ENCODE measurements around the gene KAT2A.

KAT2A gene

DNA sequence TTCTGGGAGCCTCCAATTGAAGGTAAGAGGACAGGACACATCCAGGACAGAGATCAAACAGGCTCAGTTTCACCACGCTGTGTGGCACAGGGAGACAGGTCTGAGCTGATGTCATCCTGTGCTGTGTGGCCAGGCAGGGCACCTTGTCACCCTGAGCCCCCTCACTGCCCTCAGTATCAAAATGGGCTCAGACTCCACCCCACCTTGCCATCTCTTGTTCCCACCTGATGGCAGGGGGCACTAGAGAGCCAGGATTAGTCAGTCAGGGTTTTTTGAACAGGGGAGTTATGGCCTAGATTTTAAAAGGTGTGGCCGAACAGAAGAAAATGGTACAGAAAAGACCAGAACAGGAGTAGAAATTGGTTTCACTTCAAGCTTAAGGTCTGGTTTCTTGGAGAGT, 2.6 kb downstream of the KAT2A start:
- TF ChIP-seq YY1 (IDR thresholded peaks at IDR 0.05; ENCODE audit: low read depth) (no peak), RAD21 (IDR thresholded peaks at IDR 0.05; ENCODE audit: low read depth) (peak; percentile 60)

DNA sequence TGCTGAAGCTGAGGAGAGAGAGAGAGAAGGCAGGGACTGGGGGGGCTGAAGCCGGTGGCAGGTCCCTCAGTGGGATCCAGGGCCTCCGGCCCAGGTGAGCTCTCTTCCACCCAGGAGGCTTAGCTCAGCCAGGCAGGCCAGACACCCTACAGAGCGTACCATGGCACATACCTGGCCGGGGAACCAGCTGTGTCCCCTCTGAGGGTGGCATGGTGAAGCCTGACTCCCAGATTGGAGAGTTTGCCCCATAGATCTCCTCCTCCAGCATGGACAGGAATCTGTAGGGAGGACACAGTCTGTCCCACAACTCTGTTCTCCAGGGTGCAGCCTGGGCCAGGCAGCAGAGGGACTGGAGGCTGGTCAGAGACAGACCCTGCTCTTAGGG, 3.0 kb downstream of the KAT2A start:
- TF ChIP-seq TAF1 (IDR thresholded peaks at IDR 0.05; ENCODE audit: low read depth), result no peak
- TF ChIP-seq CREB1 (IDR thresholded peaks at IDR 0.05; ENCODE audit: low read depth), result no peak
- no peak for TF ChIP-seq YY1 (IDR thresholded peaks at IDR 0.05; ENCODE audit: low read depth)
- no peak for TF ChIP-seq ZBTB7A (IDR thresholded peaks at IDR 0.05; ENCODE audit: low read depth)
- TF ChIP-seq RAD21 (IDR thresholded peaks at IDR 0.05; ENCODE audit: low read depth), result no peak
- TF ChIP-seq EGR1 (IDR thresholded peaks at IDR 0.05), result no peak
- no peak for TF ChIP-seq FOXM1 (IDR thresholded peaks at IDR 0.05; ENCODE audit: borderline replicate concordance, low read depth)
- TF ChIP-seq TEAD4 (IDR thresholded peaks at IDR 0.05), result no peak
- TF ChIP-seq EP300 (IDR thresholded peaks at IDR 0.05; ENCODE audit: borderline replicate concordance), result no peak
- TF ChIP-seq TCF12 (IDR thresholded peaks at IDR 0.05; ENCODE audit: low read depth), result no peak
- TF ChIP-seq CEBPB (IDR thresholded peaks at IDR 0.05), result no peak
- TF ChIP-seq, protein P1, sequence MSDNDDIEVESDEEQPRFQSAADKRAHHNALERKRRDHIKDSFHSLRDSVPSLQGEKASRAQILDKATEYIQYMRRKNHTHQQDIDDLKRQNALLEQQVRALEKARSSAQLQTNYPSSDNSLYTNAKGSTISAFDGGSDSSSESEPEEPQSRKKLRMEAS (IDR thresholded peaks at IDR 0.05), result no peak
- TF ChIP-seq, protein P2, sequence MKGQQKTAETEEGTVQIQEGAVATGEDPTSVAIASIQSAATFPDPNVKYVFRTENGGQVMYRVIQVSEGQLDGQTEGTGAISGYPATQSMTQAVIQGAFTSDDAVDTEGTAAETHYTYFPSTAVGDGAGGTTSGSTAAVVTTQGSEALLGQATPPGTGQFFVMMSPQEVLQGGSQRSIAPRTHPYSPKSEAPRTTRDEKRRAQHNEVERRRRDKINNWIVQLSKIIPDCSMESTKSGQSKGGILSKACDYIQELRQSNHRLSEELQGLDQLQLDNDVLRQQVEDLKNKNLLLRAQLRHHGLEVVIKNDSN (IDR thresholded peaks at IDR 0.05), result no peak
- no peak for TF ChIP-seq NFIC (IDR thresholded peaks at IDR 0.05)
- TF ChIP-seq, protein P3, sequence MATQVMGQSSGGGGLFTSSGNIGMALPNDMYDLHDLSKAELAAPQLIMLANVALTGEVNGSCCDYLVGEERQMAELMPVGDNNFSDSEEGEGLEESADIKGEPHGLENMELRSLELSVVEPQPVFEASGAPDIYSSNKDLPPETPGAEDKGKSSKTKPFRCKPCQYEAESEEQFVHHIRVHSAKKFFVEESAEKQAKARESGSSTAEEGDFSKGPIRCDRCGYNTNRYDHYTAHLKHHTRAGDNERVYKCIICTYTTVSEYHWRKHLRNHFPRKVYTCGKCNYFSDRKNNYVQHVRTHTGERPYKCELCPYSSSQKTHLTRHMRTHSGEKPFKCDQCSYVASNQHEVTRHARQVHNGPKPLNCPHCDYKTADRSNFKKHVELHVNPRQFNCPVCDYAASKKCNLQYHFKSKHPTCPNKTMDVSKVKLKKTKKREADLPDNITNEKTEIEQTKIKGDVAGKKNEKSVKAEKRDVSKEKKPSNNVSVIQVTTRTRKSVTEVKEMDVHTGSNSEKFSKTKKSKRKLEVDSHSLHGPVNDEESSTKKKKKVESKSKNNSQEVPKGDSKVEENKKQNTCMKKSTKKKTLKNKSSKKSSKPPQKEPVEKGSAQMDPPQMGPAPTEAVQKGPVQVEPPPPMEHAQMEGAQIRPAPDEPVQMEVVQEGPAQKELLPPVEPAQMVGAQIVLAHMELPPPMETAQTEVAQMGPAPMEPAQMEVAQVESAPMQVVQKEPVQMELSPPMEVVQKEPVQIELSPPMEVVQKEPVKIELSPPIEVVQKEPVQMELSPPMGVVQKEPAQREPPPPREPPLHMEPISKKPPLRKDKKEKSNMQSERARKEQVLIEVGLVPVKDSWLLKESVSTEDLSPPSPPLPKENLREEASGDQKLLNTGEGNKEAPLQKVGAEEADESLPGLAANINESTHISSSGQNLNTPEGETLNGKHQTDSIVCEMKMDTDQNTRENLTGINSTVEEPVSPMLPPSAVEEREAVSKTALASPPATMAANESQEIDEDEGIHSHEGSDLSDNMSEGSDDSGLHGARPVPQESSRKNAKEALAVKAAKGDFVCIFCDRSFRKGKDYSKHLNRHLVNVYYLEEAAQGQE (IDR thresholded peaks at IDR 0.05; ENCODE audit: low read depth), result no peak

- TF ChIP-seq NFIC (IDR thresholded peaks at IDR 0.05), result no peak
- TF ChIP-seq, protein P1 (IDR thresholded peaks at IDR 0.05), result no peak
- no peak for TF ChIP-seq FOXM1 (IDR thresholded peaks at IDR 0.05; ENCODE audit: borderline replicate concordance, low read depth)
- TF ChIP-seq, protein P2 (IDR thresholded peaks at IDR 0.05), result no peak
- TF ChIP-seq CEBPB (IDR thresholded peaks at IDR 0.05), result no peak
- TF ChIP-seq, protein P3 (IDR thresholded peaks at IDR 0.05; ENCODE audit: low read depth), result no peak
- TF ChIP-seq ZBTB7A (IDR thresholded peaks at IDR 0.05; ENCODE audit: low read depth), result no peak
- no peak for TF ChIP-seq TCF12 (IDR thresholded peaks at IDR 0.05; ENCODE audit: low read depth)
- no peak for TF ChIP-seq CREB1 (IDR thresholded peaks at IDR 0.05; ENCODE audit: low read depth)
- TF ChIP-seq YY1 (IDR thresholded peaks at IDR 0.05; ENCODE audit: low read depth), result no peak
- TF ChIP-seq TEAD4 (IDR thresholded peaks at IDR 0.05), result no peak
- no peak for TF ChIP-seq TAF1 (IDR thresholded peaks at IDR 0.05; ENCODE audit: low read depth)
- no peak for TF ChIP-seq EGR1 (IDR thresholded peaks at IDR 0.05)
- no peak for TF ChIP-seq RAD21 (IDR thresholded peaks at IDR 0.05; ENCODE audit: low read depth)
- no peak for TF ChIP-seq EP300 (IDR thresholded peaks at IDR 0.05; ENCODE audit: borderline replicate concordance)
Observed at GRCh38 chr17:42117397-42118125, 3.6 kb downstream of the KAT2A start.

- no peak for TF ChIP-seq CREB1 (IDR thresholded peaks at IDR 0.05; ENCODE audit: low read depth)
- TF ChIP-seq RAD21 (IDR thresholded peaks at IDR 0.05; ENCODE audit: low read depth), result peak; percentile 72
Observed at GRCh38 chr17:42116705-42117396, 4.3 kb downstream of the KAT2A start.

DNA sequence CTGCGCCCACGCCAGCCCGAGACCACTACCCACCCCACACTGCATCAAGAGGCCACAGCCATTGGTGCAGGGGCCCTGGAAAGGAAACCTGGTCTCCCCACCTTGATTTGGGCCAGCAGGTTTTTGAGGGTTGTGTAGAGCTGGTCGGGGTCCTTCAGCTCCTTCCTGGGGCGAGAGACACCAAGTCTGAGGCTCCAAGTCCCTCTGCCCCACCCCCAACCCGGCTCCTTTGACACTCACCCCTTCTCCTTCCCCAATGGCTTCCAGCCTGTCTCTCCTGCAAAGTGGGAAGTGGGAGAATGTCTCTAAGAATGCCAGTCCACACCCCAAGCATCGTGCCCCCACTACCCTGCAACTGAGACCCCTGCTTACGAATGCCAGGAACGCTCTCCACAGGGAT, 7.0 kb downstream of the KAT2A start:
- TF ChIP-seq TAF1 (IDR thresholded peaks at IDR 0.05; ENCODE audit: low read depth), result no peak
- TF ChIP-seq ZBTB7A (IDR thresholded peaks at IDR 0.05; ENCODE audit: low read depth), result no peak
- TF ChIP-seq FOXM1 (IDR thresholded peaks at IDR 0.05; ENCODE audit: borderline replicate concordance, low read depth), result no peak
- TF ChIP-seq CEBPB (IDR thresholded peaks at IDR 0.05), result no peak
